GM19438 (cell line): ENCODE measurements around the gene DMRT1.
A peak's percentile ranks its signal among the peaks of the same experiment; 100 is the strongest.
"Not testable (repeated sequence)": the region's sequence is repeated elsewhere in the genome, so short reads cannot be mapped to it uniquely, and the experiment has no call there.

Experiments used
- ATAC-seq: cut with Tn5 transposase; IDR thresholded peaks from one replicate; pipeline ENCODE4 v1.9.1; 2021; ENCODE audit warnings: low read depth; ENCODE audit not compliant: unreplicated experiment

The DMRT1 gene

GRCh38 chr9:982394-983230 is 141.1 kb downstream of the DMRT1 start:
- no peak for ATAC-seq

- peak; percentile 62 for ATAC-seq
These were observed 152.5 kb downstream of the DMRT1 start for GRCh38 chr9:994005-994404.

GRCh38 chr9:995192-995591 is 153.7 kb downstream of the DMRT1 start:
- no peak for ATAC-seq

- ATAC-seq: no peak
These were observed 154.3 kb downstream of the DMRT1 start for GRCh38 chr9:995781-996180.

GRCh38 chr9:998299-999110 is 157.0 kb downstream of the DMRT1 start:
- not testable (repeated sequence) for ATAC-seq

GRCh38 chr9:1001838-1002237 is 160.3 kb downstream of the DMRT1 start:
- no peak for ATAC-seq

- no peak for ATAC-seq
These were observed 161.2 kb downstream of the DMRT1 start for GRCh38 chr9:1002678-1003077.

- peak; percentile 57 for ATAC-seq
These were observed 163.7 kb downstream of the DMRT1 start for GRCh38 chr9:1005043-1005667.

- ATAC-seq: no peak
These were observed 165.8 kb downstream of the DMRT1 start for GRCh38 chr9:1007312-1007711.

- no peak for ATAC-seq
These were observed 166.7 kb downstream of the DMRT1 start for GRCh38 chr9:1008216-1008615.

- ATAC-seq: peak; percentile 90
These were observed 167.7 kb downstream of the DMRT1 start for GRCh38 chr9:1009101-1009707.

GRCh38 chr9:1013021-1013420 is 171.5 kb downstream of the DMRT1 start:
- no peak for ATAC-seq

- no peak for ATAC-seq
These were observed 172.7 kb downstream of the DMRT1 start for GRCh38 chr9:1014225-1014624.

- no peak for ATAC-seq
These were observed 173.1 kb downstream of the DMRT1 start for GRCh38 chr9:1014640-1015039.

GRCh38 chr9:1018121-1018520 is 176.6 kb downstream of the DMRT1 start:
- ATAC-seq: no peak
